Ovary (tissue), 9 donors: ENCODE results near the gene POFUT1. TPM values are rescaled to one million over a fixed set of nuclear protein-coding genes. Genes with fewer than 3 reads are reported as not detected.

ENCODE experiments used
- DNase-seq, 5 donors: peaks; one replicate each; pipeline ENCODE4 v3.0.0-alpha.2; 2019 to 2020
- H3K27ac ChIP-seq, 2 donors: fragments of 200-600 bp; one replicate each; pipeline versions ENCODE4 v1.5.1 to v1.8.0; 2019 to 2022
- H3K27me3 ChIP-seq: fragments of 200-600 bp; one replicate; pipeline ENCODE4 v1.8.0; 2022
- H3K36me3 ChIP-seq: fragments of 200-600 bp; sonication (generic); one replicate; pipeline ENCODE4 v1.5.1; 2019
- H3K4me1 ChIP-seq: one replicate; pipeline ENCODE4 v1.8.1; 2013; ENCODE audit warnings: mild to moderate bottlenecking, moderate library complexity; ENCODE audit not compliant: insufficient read depth
- H3K4me3 ChIP-seq: fragments of 200-600 bp; sonication (generic); one replicate; pipeline ENCODE4 v1.5.1; 2017
- H3K9me3 ChIP-seq, 2 donors: fragments of 200-600 bp in 1 of 2; sonication (generic) in 1 of 2; one replicate each; pipeline versions ENCODE4 v1.5.1 to v1.8.1; 2013 to 2019; ENCODE audit warnings: mild to moderate bottlenecking in 1 of 2, moderate library complexity in 1 of 2
- CTCF ChIP-seq, 3 donors: fragments of 450-650 bp in 2 of 3; fragments of 200-600 bp in 1 of 3; IDR thresholded peaks; one replicate each; pipeline versions ENCODE4 v1.5.1 to v1.8.0; 2016 to 2022; ENCODE audit warnings: antibody characterized with exemption in 3 of 3, mild to moderate bottlenecking in 1 of 3
- EP300 ChIP-seq: sonication (generic); formaldehyde crosslinking; IDR thresholded peaks from one replicate; pipeline ENCODE4 v1.6.1; 2017; ENCODE audit warnings: antibody characterized with exemption
- POLR2A ChIP-seq: fragments of 450-650 bp; IDR thresholded peaks from one replicate; pipeline ENCODE4 v1.6.1; 2017; ENCODE audit warnings: antibody characterized with exemption, mild to moderate bottlenecking, moderate library complexity
- WGBS, 3 donors: extraction: QIAGEN DNeasy Blood & Tissue Kit in 1 of 3; methylation state at CpG; one replicate each; pipeline versions ENCODE4 v1.1.5 to v1.1.7; 2013 to 2017; 5-methylcytosine and 5-hydroxymethylcytosine counted together
- intact Hi-C, 4 donors: fragments of 100-400 bp; cut with DNase I; formaldehyde crosslinking; loops; one replicate each; pipeline versions ENCODE4 v1.11.0 to v1.15.1; 2022 to 2023
- microRNA counts: library from miRNA; unstranded; fragments of <30 nt; microRNA quantifications from one replicate; lab custom pipeline; 2016
- polyA plus RNA-seq, 2 donors: library from polyadenylated mRNA; stranded (reverse); fragments of 200-250 nt in 1 of 2; fragments of 350-450 nt in 1 of 2; fragmentation: Illumina TruSeq in 1 of 2; extraction: RNeasy Lipid Tissue Mini Kit (QIAGEN cat#74804) in 1 of 2; gene quantifications; one replicate each; pipeline ENCODE4 v1.2.3, GENCODE V29; 2013 to 2014
- total RNA-seq, 7 donors: library from RNA; depleted of rRNA in 2 of 7; stranded (reverse); fragments of >200 nt in 2 of 7; fragmentation: NEBNext Ultra II Directional in 3 of 7; extraction: Animal tissue kit (Norgen Biotek cat#: 25700) in 3 of 7; gene quantifications; one replicate each; pipeline versions ENCODE4 v1.1.0 to v1.2.4, GENCODE V29; 2016 to 2023
- donor health status: DM: no; HTN: no; CAD: no; lungs with moderate emphysema.
- donor health status: DM: no; HTN: no; CAD: no.
- donor health status: Bipolar disorder and iron deficiency.
- donor health status: DM: yes; HTN: yes; CAD: no.
- donor health status: DM: no; HTN: no; CAD: no.
- donor health status: DM: yes; HTN: yes; CAD: no.

The POFUT1 gene
- total and polyA plus RNA-seq, 9 donors = 18.0 to 48.4 (median 32.3) TPM

GRCh38 chr20:32282461-32282860 is 74.8 kb downstream of the POFUT1 start:
- no peak for DNase-seq
- TF ChIP-seq POLR2A (no peak), EP300 (no peak), CTCF (IDR thresholded peaks at IDR 0.05) (no peak)
- Histone ChIP-seq H3K4me3 (no peak overlapping the region), H3K4me1 (peaks cover 2% of the 10 kb centered on the region), H3K27ac (no peak overlapping the region), H3K27me3 (no peaks in the 10 kb centered on the region), H3K36me3 (no peaks in the 10 kb centered on the region), H3K9me3 (no peaks in the 10 kb centered on the region)
- WGBS, 3 donors = 60 to 62% (median 61%) methylated on average over 4 of the region's 4 CpGs
- intact Hi-C loops = no loop called here

GRCh38 chr20:32285082-32285620 is 77.5 kb downstream of the POFUT1 start:
- H3K27ac ChIP-seq = no peak overlapping the region
- no peak for DNase-seq
- WGBS, 3 donors = 62 to 89% (median 79%) methylated on average over 3 of the region's 3 CpGs

GRCh38 chr20:32285621-32286371 is 78.1 kb downstream of the POFUT1 start:
- Histone ChIP-seq H3K27ac (no peak overlapping the region), H3K36me3 (no peaks in the 10 kb centered on the region), H3K27me3 (no peaks in the 10 kb centered on the region), H3K9me3 (no peaks in the 10 kb centered on the region), H3K4me1 (peaks cover 2% of the 10 kb centered on the region), H3K4me3 (no peak overlapping the region)
- DNase-seq = no peak
- intact Hi-C loops = no loop called here
- WGBS, 3 donors = 71 to 78% (median 74%) methylated on average over 4 of the region's 4 CpGs
- TF ChIP-seq POLR2A (no peak), EP300 (no peak), CTCF (IDR thresholded peaks at IDR 0.05) (no peak)

More at GRCh38 chr20:32285082-32285620, 77.5 kb downstream of the POFUT1 start:
- Histone ChIP-seq H3K27me3 (no peaks in the 10 kb centered on the region), H3K9me3 (no peaks in the 10 kb centered on the region), H3K4me3 (no peak overlapping the region), H3K36me3 (no peaks in the 10 kb centered on the region), H3K4me1 (peaks cover 2% of the 10 kb centered on the region)
- intact Hi-C loops = no loop called here
- no peak for TF ChIP-seq POLR2A
- no peak for TF ChIP-seq CTCF (IDR thresholded peaks at IDR 0.05)
- TF ChIP-seq EP300 = no peak

- WGBS, 3 donors = 96 to 99% (median 97%) methylated on average over 6 of the region's 6 CpGs
- H3K4me1 ChIP-seq = no peaks in the 10 kb centered on the region
- intact Hi-C loops = no loop called here
- no peak overlapping the region for H3K4me3 ChIP-seq
- TF ChIP-seq POLR2A (no peak), CTCF (IDR thresholded peaks at IDR 0.05) (no peak), EP300 (no peak)
- no peaks in the 10 kb centered on the region for H3K27me3 ChIP-seq
- no peaks in the 10 kb centered on the region for H3K36me3 ChIP-seq
- no peaks in the 10 kb centered on the region for H3K9me3 ChIP-seq
- H3K27ac ChIP-seq = no peak overlapping the region
- DNase-seq = no peak
Measured at GRCh38 chr20:32287231-32287638, 79.6 kb downstream of the POFUT1 start.

MicroRNAs encoded within 50 kb of the gene (microRNA counts, 767-probe panel; counts per million panel counts)
- 530 counts per million, percentile 78 among the panel's probes with 10 or more counts for microRNA hsa-miR-1825 (lab: Ali Mortazavi, UCI)

Other genes starting within 250 kb of the POFUT1 start
- gene XKR7, start 239.7 kb upstream of the POFUT1 start, total RNA-seq = not detected
- gene XKR7, start 239.7 kb upstream of the POFUT1 start, polyA plus RNA-seq = not detected
- 1 to 10 TPM; 1.4 to 9.5 (median 2.6) TPM for gene CCM2L, start 197.4 kb upstream of the POFUT1 start, total RNA-seq
- 1 to 10 TPM; 8.9 to 9.9 TPM for gene CCM2L, start 197.4 kb upstream of the POFUT1 start, polyA plus RNA-seq
- 10 to 100 TPM in 1 of 7 donors, 1 to 10 TPM in 6; 1.7 to 11.4 (median 3.3) TPM for gene HCK, start 155.6 kb upstream of the POFUT1 start, total RNA-seq
- 1 to 10 TPM; 3.4 to 8.9 TPM for gene HCK, start 155.6 kb upstream of the POFUT1 start, polyA plus RNA-seq
- gene TM9SF4, start 98.2 kb upstream of the POFUT1 start, total RNA-seq = 10 to 100 TPM; 16.2 to 51.0 (median 37.2) TPM
- 10 to 100 TPM; 25.4 to 50.0 TPM for gene TM9SF4, start 98.2 kb upstream of the POFUT1 start, polyA plus RNA-seq
- gene PLAGL2, start 137 bp upstream of the POFUT1 start, total RNA-seq = 10 to 100 TPM in 6 of 7 donors, 1 to 10 TPM in 1; 6.6 to 21.8 (median 15.9) TPM
- gene PLAGL2, start 137 bp upstream of the POFUT1 start, polyA plus RNA-seq = 10 to 100 TPM in 1 of 2 donors, 1 to 10 TPM in 1; 5.4 to 11.4 TPM
- 10 to 100 TPM; 13.8 to 28.5 (median 23.7) TPM for gene KIF3B, start 69.8 kb downstream of the POFUT1 start, total RNA-seq
- 10 to 100 TPM; 10.6 to 29.8 TPM for gene KIF3B, start 69.8 kb downstream of the POFUT1 start, polyA plus RNA-seq
- gene ASXL1, start 150.5 kb downstream of the POFUT1 start, total RNA-seq = 10 to 100 TPM; 52.6 to 85.1 (median 71.2) TPM
- gene ASXL1, start 150.5 kb downstream of the POFUT1 start, polyA plus RNA-seq = 10 to 100 TPM; 31.6 to 49.7 TPM